Measurements from ENCODE around the gene STPG1. TPM values are rescaled to one million over a fixed set of nuclear protein-coding genes. Genes with fewer than 3 reads are reported as not detected.
A peak's percentile ranks its signal among the peaks of the same experiment; 100 is the strongest.

The STPG1 gene
- total and polyA plus RNA-seq, 9 of the 15 experiments (the other 6 are each of a cell fraction or from before 2014, with no cell fraction given): 5.0 to 11.9 (median 8.3) TPM

GRCh38 chr1:24413350-24414163 is at the start of gene STPG1 (continued):
- TF ChIP-seq ZHX1 (conservative IDR thresholded peaks at IDR 0.05; ENCODE audit: low read length) (peak; percentile 75; the same call in 1 of the 2 replicates), LARP7 (IDR thresholded peaks at IDR 0.05) (no peak), BRF2 (IDR thresholded peaks at IDR 0.05; ENCODE audit: borderline replicate concordance, insufficient read depth, insufficient read length) (no peak), ZKSCAN1 (IDR thresholded peaks at IDR 0.05; ENCODE audit: low read depth, low read length) (0 out of 2 replicates have a peak, but pooled peaks have one; percentile 34), PRDM10 (IDR thresholded peaks at IDR 0.05; ENCODE audit: partially characterized antibody) (peak; percentile 96), CHCHD3 (CRISPR knock-in tag; IDR thresholded peaks at IDR 0.05) (no peak), MAX (CRISPR knock-in tag; IDR thresholded peaks at IDR 0.05) (peak; percentile 72), FOS (IDR thresholded peaks at IDR 0.05; ENCODE audit: extremely low read depth, insufficient read length) (peak; percentile 88), PBX2 (CRISPR knock-in tag; IDR thresholded peaks at IDR 0.05; ENCODE audit: low read depth) (no peak), PBX2 (tag; conservative IDR thresholded peaks at IDR 0.05; ENCODE audit: low read depth) (no peak), TAL1 (IDR thresholded peaks at IDR 0.05) (no peak), HDAC2 (IDR thresholded peaks at IDR 0.05) (peak; percentile 88)
